Measurements from ENCODE around the gene DPF3. TPM values are rescaled to one million over a fixed set of nuclear protein-coding genes. Genes with fewer than 3 reads are reported as not detected.

DPF3 gene
- total RNA-seq, 3 donors from 2014 or later (not counting 1 experiment from before 2014, with no cell fraction given) = 1.4 to 1.8 (median 1.4) TPM

- Histone ChIP-seq H3K4me3 (ENCODE audit: low read length) (no peak overlapping the region), H3K4me1 (ENCODE audit: control insufficient read depth, insufficient read depth, low read length) (peaks cover 66% of the 10 kb centered on the region), H3K27ac (ENCODE audit: low read length) (peak overlapping the region; percentile 41), H3K9me3 (ENCODE audit: control insufficient read depth, insufficient read depth, low read length) (no peaks in the 10 kb centered on the region), H3K36me3 (ENCODE audit: control insufficient read depth, insufficient read depth, low read length) (no peaks in the 10 kb centered on the region), H3K27me3 (ENCODE audit: control insufficient read depth, insufficient read depth, low read length) (no peaks in the 10 kb centered on the region)
- Mint-ChIP-seq H3K4me3 (peak overlapping the region; percentile 77), H3K36me3 (no peaks in the 10 kb centered on the region), H3K27me3 (ENCODE audit: low read depth in 2 of 2) (peaks cover 12 to 20% of the 10 kb centered on the region in 2 donors), H3K27ac (peak overlapping the region; percentile 6 to 83), H3K9me3 (no peaks in the 10 kb centered on the region), H3K4me1 (peaks cover 42 to 65% of the 10 kb centered on the region in 2 donors)
- peak; percentile 12 to 28 for DNase-seq
- no peak for TF ChIP-seq CTCF (IDR thresholded peaks at IDR 0.05)
- intact Hi-C loops (cut with micrococcal nuclease) = loop anchor here (2.0 kb wide), 1 partner anchor 199 kb away; no protein-coding TSS in a partner anchor
- WGBS (ENCODE audit: insufficient coverage) = 19% methylated on average over 7 of the region's 7 CpGs
- peak; percentile 20 to 41 (median 25) for ATAC-seq
Observed at GRCh38 chr14:72715215-72715849, 178.6 kb downstream of the DPF3 start.

GRCh38 chr14:72714871-72715214 lies 179.1 kb downstream of the DPF3 start:
- peak overlapping the region; percentile 6 to 83 for H3K27ac Mint-ChIP-seq
- H3K27me3 Mint-ChIP-seq (ENCODE audit: low read depth in 2 of 2) = peaks cover 16 to 25% of the 10 kb centered on the region in 2 donors
- WGBS (ENCODE audit: insufficient coverage) = 63% methylated on average over 8 of the region's 8 CpGs
- H3K4me1 ChIP-seq (ENCODE audit: control insufficient read depth, insufficient read depth, low read length) = peaks cover 61% of the 10 kb centered on the region
- H3K4me1 Mint-ChIP-seq = peaks cover 42 to 64% of the 10 kb centered on the region in 2 donors
- no peak for TF ChIP-seq CTCF (IDR thresholded peaks at IDR 0.05)
- intact Hi-C loops (cut with micrococcal nuclease) = loop anchor here (1.0 to 2.0 kb wide), 2 partner anchors 179 to 198 kb away; partner anchors contain the start of gene DPF3
- no peaks in the 10 kb centered on the region for H3K9me3 Mint-ChIP-seq
- DNase-seq = peak; percentile 5 to 22
- H3K36me3 ChIP-seq (ENCODE audit: control insufficient read depth, insufficient read depth, low read length) = no peaks in the 10 kb centered on the region
- no peaks in the 10 kb centered on the region for H3K27me3 ChIP-seq (ENCODE audit: control insufficient read depth, insufficient read depth, low read length)
- ATAC-seq = peak in 2 of 3 donors; percentile 6 to 7
- peak overlapping the region; percentile 41 for H3K27ac ChIP-seq (ENCODE audit: low read length)
- H3K9me3 ChIP-seq (ENCODE audit: control insufficient read depth, insufficient read depth, low read length) = no peaks in the 10 kb centered on the region
- no peak overlapping the region for H3K4me3 ChIP-seq (ENCODE audit: low read length)
- peak overlapping the region; percentile 77 for H3K4me3 Mint-ChIP-seq
- H3K36me3 Mint-ChIP-seq = no peaks in the 10 kb centered on the region

- Histone ChIP-seq H3K4me3 (ENCODE audit: low read length) (no peak overlapping the region), H3K27me3 (ENCODE audit: control insufficient read depth, insufficient read depth, low read length) (no peaks in the 10 kb centered on the region), H3K4me1 (ENCODE audit: control insufficient read depth, insufficient read depth, low read length) (peaks cover 56% of the 10 kb centered on the region), H3K27ac (ENCODE audit: low read length) (no peak overlapping the region), H3K9me3 (ENCODE audit: control insufficient read depth, insufficient read depth, low read length) (no peaks in the 10 kb centered on the region), H3K36me3 (ENCODE audit: control insufficient read depth, insufficient read depth, low read length) (no peaks in the 10 kb centered on the region)
- TF ChIP-seq CTCF (IDR thresholded peaks at IDR 0.05) = no peak
- Mint-ChIP-seq H3K27me3 (ENCODE audit: low read depth in 2 of 2) (peaks cover 16 to 29% of the 10 kb centered on the region in 2 donors), H3K36me3 (no peaks in the 10 kb centered on the region), H3K27ac (peak overlapping the region; percentile 6 to 83), H3K4me3 (peak overlapping the region; percentile 77), H3K4me1 (peaks cover 42 to 64% of the 10 kb centered on the region in 2 donors), H3K9me3 (no peaks in the 10 kb centered on the region)
- ATAC-seq (peak; percentile 69 to 95 (median 74)), DNase-seq (peak; percentile 68 to 70)
- intact Hi-C loops (cut with micrococcal nuclease) = loop anchor here (1.0 to 2.0 kb wide), 2 partner anchors 180 to 197 kb away; partner anchors contain the start of gene DPF3
- under 1% methylated on average over 14 of the region's 14 CpGs for WGBS (ENCODE audit: insufficient coverage)
Observed at GRCh38 chr14:72714094-72714493, 179.8 kb downstream of the DPF3 start.
